ENCODE data around the gene MELK.

MELK gene

GRCh38 chr9:36584620-36585460, 12.1 kb downstream of the MELK start:
- no peak for DNase-seq

- DNase-seq: no peak
Measured at GRCh38 chr9:36590231-36590630, 17.5 kb downstream of the MELK start.

- DNase-seq: no peak
Measured at GRCh38 chr9:36592801-36593583, 20.3 kb downstream of the MELK start.

- no peak for DNase-seq
Measured at GRCh38 chr9:36594213-36594612, 21.5 kb downstream of the MELK start.

GRCh38 chr9:36597412-36598178, 24.9 kb downstream of the MELK start:
- no peak for DNase-seq

- DNase-seq: no peak
Measured at GRCh38 chr9:36598273-36598672, 25.6 kb downstream of the MELK start.

GRCh38 chr9:36603006-36603405, 30.3 kb downstream of the MELK start:
- DNase-seq: no peak

- DNase-seq: no peak
Measured at GRCh38 chr9:36609306-36609705, 36.6 kb downstream of the MELK start.

- DNase-seq: no peak
Measured at GRCh38 chr9:36622121-36622520, 49.4 kb downstream of the MELK start.

GRCh38 chr9:36623280-36623679, 50.6 kb downstream of the MELK start:
- no peak for DNase-seq

- no peak for DNase-seq
Measured at GRCh38 chr9:36625006-36625615, 52.4 kb downstream of the MELK start.

- DNase-seq: no peak
Measured at GRCh38 chr9:36632892-36633291, 60.2 kb downstream of the MELK start.

GRCh38 chr9:36637491-36638270, 65.0 kb downstream of the MELK start:
- DNase-seq: no peak

GRCh38 chr9:36640771-36641381, 68.2 kb downstream of the MELK start:
- DNase-seq: no peak

GRCh38 chr9:36642817-36643216, 70.1 kb downstream of the MELK start:
- DNase-seq: no peak

GRCh38 chr9:36656842-36657241, 84.1 kb downstream of the MELK start:
- DNase-seq: no peak

GRCh38 chr9:36659500-36659899, 86.8 kb downstream of the MELK start:
- no peak for DNase-seq

GRCh38 chr9:36664806-36665205, 92.1 kb downstream of the MELK start:
- DNase-seq: no peak

GRCh38 chr9:36665387-36665786, 92.7 kb downstream of the MELK start:
- DNase-seq: no peak

- DNase-seq: no peak
Measured at GRCh38 chr9:36665921-36666431, 93.3 kb downstream of the MELK start.

GRCh38 chr9:36671561-36671960, 98.9 kb downstream of the MELK start:
- no peak for DNase-seq
